GM12892 (cell line): ENCODE data around the gene RGL2.

Source experiments
- POLR2A ChIP-seq: IDR thresholded peaks from 2 replicates; pipeline ENCODE4 v1.6.1; 2011; ENCODE audit warnings: low read depth, low read length, control low read depth
- POLR2AphosphoS5 ChIP-seq: IDR thresholded peaks from 2 replicates; pipeline ENCODE4 v1.6.1; 2011; ENCODE audit warnings: low read depth, low read length, control low read depth

DNA sequence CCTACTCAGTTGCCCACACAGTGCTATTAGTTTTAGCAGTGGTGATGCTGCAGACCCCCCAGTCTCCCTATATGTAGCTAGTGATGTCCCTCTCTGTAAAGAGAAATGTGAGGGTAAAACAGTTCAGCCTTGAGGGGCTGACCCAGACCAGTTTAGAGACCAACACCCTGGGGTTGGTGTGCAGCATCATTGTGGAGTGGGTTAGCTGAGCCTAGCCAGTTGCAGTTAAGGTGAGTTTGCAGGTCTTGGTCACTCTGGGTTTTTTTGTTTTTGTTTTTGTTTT, 22.2 kb downstream of the RGL2 start:
- TF ChIP-seq POLR2AphosphoS5 (no peak), POLR2A (no peak)
